WTC11 (cell line): Measurements from ENCODE around the gene GBP7. TPM values are rescaled to one million over a fixed set of nuclear protein-coding genes. Genes with fewer than 3 reads are reported as not detected.

Source experiments
- ATAC-seq: fragments of 200-7000 bp; cut with Tn5 transposase; 2 replicates; pipeline ENCODE4 v1.10.0; 2021; ENCODE audit warnings: mild to moderate bottlenecking, moderate library complexity
- CTCF ChIA-PET: fragments of 300-600 bp; sonication (Branson Sonifier 250); formaldehyde crosslinking; loops from one replicate; lab custom pipeline; 2021; ENCODE audit warnings: antibody characterized with exemption; lab: Charles Lee
- POLR2A ChIA-PET: fragments of 350-600 bp; sonication (Branson Sonifier 250); formaldehyde crosslinking; loops from one replicate; lab custom pipeline; 2021; ENCODE audit warnings: antibody characterized with exemption; lab: Charles Lee
- DNase-seq: peaks from one replicate; pipeline ENCODE4 v3.0.0; 2021; ENCODE audit warnings: low spot score
- H3K27ac Mint-ChIP-seq: 2 replicates; pipeline ENCODE4 v1.8.0; 2021; ENCODE audit warnings: mixed read lengths
- H3K27me3 Mint-ChIP-seq: 2 replicates; pipeline ENCODE4 v1.8.0; 2021; ENCODE audit warnings: low read depth, mild to moderate bottlenecking, moderate library complexity, mixed read lengths
- H3K36me3 Mint-ChIP-seq: 2 replicates; pipeline ENCODE4 v1.8.0; 2021; ENCODE audit warnings: mixed read lengths
- H3K4me1 Mint-ChIP-seq: 2 replicates; pipeline ENCODE4 v1.8.0; 2022; ENCODE audit warnings: mixed read lengths
- H3K4me3 Mint-ChIP-seq: 2 replicates; pipeline ENCODE4 v1.8.0; 2021; ENCODE audit warnings: mild to moderate bottlenecking, moderate library complexity, mixed read lengths
- H3K9me3 Mint-ChIP-seq: 2 replicates; pipeline ENCODE4 v1.8.0; 2021; ENCODE audit warnings: mixed read lengths
- GRHL2 ChIP-seq: fragments of 250-450 bp; sonication (Bioruptor Pico); IDR thresholded peaks from 2 replicates; pipeline ENCODE4 v1.8.0; 2022; ENCODE audit warnings: mild to moderate bottlenecking, moderate library complexity; ENCODE audit not compliant: insufficient replicate concordance, severe bottlenecking
- JAZF1 ChIP-seq: fragments of 250-450 bp; sonication (Bioruptor Pico); IDR thresholded peaks from 2 replicates; pipeline ENCODE4 v1.9.0; 2021; ENCODE audit warnings: moderate library complexity, mild to moderate bottlenecking, inconsistent platforms
- MYBL2 ChIP-seq: sonication (generic); formaldehyde crosslinking; IDR thresholded peaks from 2 replicates; pipeline ENCODE4 v1.8.1; 2023; ENCODE audit warnings: mild to moderate bottlenecking, moderate library complexity, missing genetic modification reagents
- RELA ChIP-seq: sonication (generic); formaldehyde crosslinking; IDR thresholded peaks from 2 replicates; pipeline ENCODE4 v1.8.1; 2022; ENCODE audit warnings: missing genetic modification reagents, mild to moderate bottlenecking, borderline replicate concordance
- ZNF263 ChIP-seq: sonication (generic); formaldehyde crosslinking; IDR thresholded peaks from 2 replicates; pipeline ENCODE4 v1.8.1; 2022; ENCODE audit warnings: low read depth, mild to moderate bottlenecking, moderate library complexity, missing genetic modification reagents
- ZNF396 ChIP-seq: fragments of 250-450 bp; sonication (Bioruptor Pico); IDR thresholded peaks from 2 replicates; pipeline ENCODE4 v1.8.0; 2021; ENCODE audit warnings: mild to moderate bottlenecking, moderate library complexity, borderline replicate concordance
- ZNF671 ChIP-seq: fragments of 250-450 bp; sonication (Bioruptor Pico); IDR thresholded peaks from 2 replicates; pipeline ENCODE4 v1.8.0; 2021; ENCODE audit warnings: mild to moderate bottlenecking
- total RNA-seq: library from RNA; stranded (reverse); gene quantifications from 3 replicates; pipeline ENCODE4 v1.2.3, GENCODE V29; 2021
- TF ChIP-seq, protein P1 (sequence below): sonication (generic); formaldehyde crosslinking; IDR thresholded peaks from 2 replicates; pipeline ENCODE4 v1.8.0; 2023; ENCODE audit warnings: missing genetic modification reagents, mild to moderate bottlenecking, borderline replicate concordance
- TF ChIP-seq, protein P2 (sequence below): fragments of 250-450 bp; sonication (Bioruptor Pico); IDR thresholded peaks from 2 replicates; pipeline ENCODE4 v2.1.2; 2022; ENCODE audit warnings: mild to moderate bottlenecking, moderate library complexity
- TF ChIP-seq, protein P3 (sequence below): sonication (generic); formaldehyde crosslinking; IDR thresholded peaks from 2 replicates; pipeline ENCODE4 v1.8.0; 2023; ENCODE audit warnings: mild to moderate bottlenecking, missing genetic modification reagents
- TF ChIP-seq, protein P4 (sequence below): sonication (generic); formaldehyde crosslinking; IDR thresholded peaks from 2 replicates; pipeline ENCODE4 v1.8.1; 2023; ENCODE audit warnings: mild to moderate bottlenecking, missing genetic modification reagents
- TF ChIP-seq, protein P5 (sequence below): sonication (generic); formaldehyde crosslinking; IDR thresholded peaks from 2 replicates; pipeline ENCODE4 v1.8.1; 2022; ENCODE audit warnings: low read depth, missing genetic modification reagents, borderline replicate concordance
- TF ChIP-seq, protein P6 (sequence below): sonication (generic); formaldehyde crosslinking; IDR thresholded peaks from 2 replicates; pipeline ENCODE4 v1.8.1; 2023; ENCODE audit warnings: mild to moderate bottlenecking, missing genetic modification reagents, moderate library complexity
- TF ChIP-seq, protein P7 (sequence below): sonication (generic); formaldehyde crosslinking; IDR thresholded peaks from 2 replicates; pipeline ENCODE4 v1.8.0; 2023; ENCODE audit warnings: missing genetic modification reagents

The GBP7 gene
- total RNA-seq, 1 experiment from 2014 or later, result not detected

DNA sequence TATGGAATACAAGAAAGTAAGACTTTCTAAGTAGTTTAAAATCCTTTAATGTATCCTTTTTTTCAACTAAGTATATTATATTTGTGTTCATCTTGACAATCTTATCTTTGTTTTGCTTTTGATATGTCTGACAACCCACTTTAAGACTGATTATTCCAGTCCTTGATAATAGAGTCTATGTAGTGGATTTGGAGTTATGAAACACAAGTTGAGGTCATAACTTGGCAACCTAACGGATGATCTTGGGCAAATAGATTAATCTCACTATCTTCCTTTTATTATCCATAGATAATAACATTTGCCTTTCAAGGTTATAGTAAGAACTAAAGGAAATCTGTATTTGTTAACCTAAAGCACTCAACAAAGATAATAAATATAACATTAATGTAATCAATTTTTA, 45.1 kb downstream of the GBP7 start:
- TF ChIP-seq, protein P1, sequence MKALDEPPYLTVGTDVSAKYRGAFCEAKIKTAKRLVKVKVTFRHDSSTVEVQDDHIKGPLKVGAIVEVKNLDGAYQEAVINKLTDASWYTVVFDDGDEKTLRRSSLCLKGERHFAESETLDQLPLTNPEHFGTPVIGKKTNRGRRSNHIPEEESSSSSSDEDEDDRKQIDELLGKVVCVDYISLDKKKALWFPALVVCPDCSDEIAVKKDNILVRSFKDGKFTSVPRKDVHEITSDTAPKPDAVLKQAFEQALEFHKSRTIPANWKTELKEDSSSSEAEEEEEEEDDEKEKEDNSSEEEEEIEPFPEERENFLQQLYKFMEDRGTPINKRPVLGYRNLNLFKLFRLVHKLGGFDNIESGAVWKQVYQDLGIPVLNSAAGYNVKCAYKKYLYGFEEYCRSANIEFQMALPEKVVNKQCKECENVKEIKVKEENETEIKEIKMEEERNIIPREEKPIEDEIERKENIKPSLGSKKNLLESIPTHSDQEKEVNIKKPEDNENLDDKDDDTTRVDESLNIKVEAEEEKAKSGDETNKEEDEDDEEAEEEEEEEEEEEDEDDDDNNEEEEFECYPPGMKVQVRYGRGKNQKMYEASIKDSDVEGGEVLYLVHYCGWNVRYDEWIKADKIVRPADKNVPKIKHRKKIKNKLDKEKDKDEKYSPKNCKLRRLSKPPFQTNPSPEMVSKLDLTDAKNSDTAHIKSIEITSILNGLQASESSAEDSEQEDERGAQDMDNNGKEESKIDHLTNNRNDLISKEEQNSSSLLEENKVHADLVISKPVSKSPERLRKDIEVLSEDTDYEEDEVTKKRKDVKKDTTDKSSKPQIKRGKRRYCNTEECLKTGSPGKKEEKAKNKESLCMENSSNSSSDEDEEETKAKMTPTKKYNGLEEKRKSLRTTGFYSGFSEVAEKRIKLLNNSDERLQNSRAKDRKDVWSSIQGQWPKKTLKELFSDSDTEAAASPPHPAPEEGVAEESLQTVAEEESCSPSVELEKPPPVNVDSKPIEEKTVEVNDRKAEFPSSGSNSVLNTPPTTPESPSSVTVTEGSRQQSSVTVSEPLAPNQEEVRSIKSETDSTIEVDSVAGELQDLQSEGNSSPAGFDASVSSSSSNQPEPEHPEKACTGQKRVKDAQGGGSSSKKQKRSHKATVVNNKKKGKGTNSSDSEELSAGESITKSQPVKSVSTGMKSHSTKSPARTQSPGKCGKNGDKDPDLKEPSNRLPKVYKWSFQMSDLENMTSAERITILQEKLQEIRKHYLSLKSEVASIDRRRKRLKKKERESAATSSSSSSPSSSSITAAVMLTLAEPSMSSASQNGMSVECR (CRISPR knock-in tag), result no peak
- TF ChIP-seq JAZF1 (CRISPR knock-in tag), result no peak
- no peak for TF ChIP-seq ZNF263 (CRISPR knock-in tag)
- TF ChIP-seq, protein P2, sequence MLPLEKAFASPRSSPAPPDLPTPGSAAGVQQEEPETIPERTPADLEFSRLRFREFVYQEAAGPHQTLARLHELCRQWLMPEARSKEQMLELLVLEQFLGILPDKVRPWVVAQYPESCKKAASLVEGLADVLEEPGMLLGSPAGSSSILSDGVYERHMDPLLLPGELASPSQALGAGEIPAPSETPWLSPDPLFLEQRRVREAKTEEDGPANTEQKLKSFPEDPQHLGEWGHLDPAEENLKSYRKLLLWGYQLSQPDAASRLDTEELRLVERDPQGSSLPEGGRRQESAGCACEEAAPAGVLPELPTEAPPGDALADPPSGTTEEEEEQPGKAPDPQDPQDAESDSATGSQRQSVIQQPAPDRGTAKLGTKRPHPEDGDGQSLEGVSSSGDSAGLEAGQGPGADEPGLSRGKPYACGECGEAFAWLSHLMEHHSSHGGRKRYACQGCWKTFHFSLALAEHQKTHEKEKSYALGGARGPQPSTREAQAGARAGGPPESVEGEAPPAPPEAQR, result no peak
- no peak for TF ChIP-seq RELA (CRISPR knock-in tag)
- TF ChIP-seq, protein P3, sequence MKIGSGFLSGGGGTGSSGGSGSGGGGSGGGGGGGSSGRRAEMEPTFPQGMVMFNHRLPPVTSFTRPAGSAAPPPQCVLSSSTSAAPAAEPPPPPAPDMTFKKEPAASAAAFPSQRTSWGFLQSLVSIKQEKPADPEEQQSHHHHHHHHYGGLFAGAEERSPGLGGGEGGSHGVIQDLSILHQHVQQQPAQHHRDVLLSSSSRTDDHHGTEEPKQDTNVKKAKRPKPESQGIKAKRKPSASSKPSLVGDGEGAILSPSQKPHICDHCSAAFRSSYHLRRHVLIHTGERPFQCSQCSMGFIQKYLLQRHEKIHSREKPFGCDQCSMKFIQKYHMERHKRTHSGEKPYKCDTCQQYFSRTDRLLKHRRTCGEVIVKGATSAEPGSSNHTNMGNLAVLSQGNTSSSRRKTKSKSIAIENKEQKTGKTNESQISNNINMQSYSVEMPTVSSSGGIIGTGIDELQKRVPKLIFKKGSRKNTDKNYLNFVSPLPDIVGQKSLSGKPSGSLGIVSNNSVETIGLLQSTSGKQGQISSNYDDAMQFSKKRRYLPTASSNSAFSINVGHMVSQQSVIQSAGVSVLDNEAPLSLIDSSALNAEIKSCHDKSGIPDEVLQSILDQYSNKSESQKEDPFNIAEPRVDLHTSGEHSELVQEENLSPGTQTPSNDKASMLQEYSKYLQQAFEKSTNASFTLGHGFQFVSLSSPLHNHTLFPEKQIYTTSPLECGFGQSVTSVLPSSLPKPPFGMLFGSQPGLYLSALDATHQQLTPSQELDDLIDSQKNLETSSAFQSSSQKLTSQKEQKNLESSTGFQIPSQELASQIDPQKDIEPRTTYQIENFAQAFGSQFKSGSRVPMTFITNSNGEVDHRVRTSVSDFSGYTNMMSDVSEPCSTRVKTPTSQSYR, result no peak
- TF ChIP-seq ZNF396, result no peak
- no peak for TF ChIP-seq ZNF671 (CRISPR knock-in tag)
- TF ChIP-seq, protein P4, sequence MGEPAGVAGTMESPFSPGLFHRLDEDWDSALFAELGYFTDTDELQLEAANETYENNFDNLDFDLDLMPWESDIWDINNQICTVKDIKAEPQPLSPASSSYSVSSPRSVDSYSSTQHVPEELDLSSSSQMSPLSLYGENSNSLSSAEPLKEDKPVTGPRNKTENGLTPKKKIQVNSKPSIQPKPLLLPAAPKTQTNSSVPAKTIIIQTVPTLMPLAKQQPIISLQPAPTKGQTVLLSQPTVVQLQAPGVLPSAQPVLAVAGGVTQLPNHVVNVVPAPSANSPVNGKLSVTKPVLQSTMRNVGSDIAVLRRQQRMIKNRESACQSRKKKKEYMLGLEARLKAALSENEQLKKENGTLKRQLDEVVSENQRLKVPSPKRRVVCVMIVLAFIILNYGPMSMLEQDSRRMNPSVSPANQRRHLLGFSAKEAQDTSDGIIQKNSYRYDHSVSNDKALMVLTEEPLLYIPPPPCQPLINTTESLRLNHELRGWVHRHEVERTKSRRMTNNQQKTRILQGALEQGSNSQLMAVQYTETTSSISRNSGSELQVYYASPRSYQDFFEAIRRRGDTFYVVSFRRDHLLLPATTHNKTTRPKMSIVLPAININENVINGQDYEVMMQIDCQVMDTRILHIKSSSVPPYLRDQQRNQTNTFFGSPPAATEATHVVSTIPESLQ (CRISPR knock-in tag), result no peak
- TF ChIP-seq, protein P5, sequence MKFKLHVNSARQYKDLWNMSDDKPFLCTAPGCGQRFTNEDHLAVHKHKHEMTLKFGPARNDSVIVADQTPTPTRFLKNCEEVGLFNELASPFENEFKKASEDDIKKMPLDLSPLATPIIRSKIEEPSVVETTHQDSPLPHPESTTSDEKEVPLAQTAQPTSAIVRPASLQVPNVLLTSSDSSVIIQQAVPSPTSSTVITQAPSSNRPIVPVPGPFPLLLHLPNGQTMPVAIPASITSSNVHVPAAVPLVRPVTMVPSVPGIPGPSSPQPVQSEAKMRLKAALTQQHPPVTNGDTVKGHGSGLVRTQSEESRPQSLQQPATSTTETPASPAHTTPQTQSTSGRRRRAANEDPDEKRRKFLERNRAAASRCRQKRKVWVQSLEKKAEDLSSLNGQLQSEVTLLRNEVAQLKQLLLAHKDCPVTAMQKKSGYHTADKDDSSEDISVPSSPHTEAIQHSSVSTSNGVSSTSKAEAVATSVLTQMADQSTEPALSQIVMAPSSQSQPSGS (CRISPR knock-in tag), result no peak
- TF ChIP-seq MYBL2 (CRISPR knock-in tag), result no peak
- CTCF ChIA-PET, result no interaction called here

DNA sequence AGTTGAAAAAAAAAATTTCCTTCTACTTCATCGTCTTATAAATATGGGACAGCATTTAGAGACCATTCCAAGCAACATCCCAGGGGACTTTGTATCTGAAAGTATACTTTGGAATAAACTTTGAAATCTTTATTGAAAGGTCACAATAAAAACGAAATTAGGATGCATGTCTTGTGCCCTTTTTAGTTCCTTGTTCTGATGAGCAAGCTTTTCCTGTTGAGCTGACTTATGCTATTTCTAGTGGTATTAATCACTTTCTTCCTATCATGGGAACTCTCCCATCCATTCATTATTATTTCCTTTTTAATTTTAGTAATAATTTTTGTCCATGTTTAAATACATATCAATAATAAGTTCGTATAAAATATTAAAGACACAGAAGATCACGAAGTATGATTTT, 45.9 kb downstream of the GBP7 start:
- Mint-ChIP-seq H3K9me3 (0 out of 2 replicates have a peak, but pooled peaks cover 5% of the 10 kb centered on the region), H3K4me1 (no peaks in the 10 kb centered on the region), H3K4me3 (no peak overlapping the region), H3K36me3 (no peaks in the 10 kb centered on the region), H3K27ac (no peak overlapping the region), H3K27me3 (no peaks in the 10 kb centered on the region)
- ATAC-seq, result no peak
- ChIA-PET POLR2A (no interaction called here), CTCF (no interaction called here)
- no peak for DNase-seq
- TF ChIP-seq, protein P6, sequence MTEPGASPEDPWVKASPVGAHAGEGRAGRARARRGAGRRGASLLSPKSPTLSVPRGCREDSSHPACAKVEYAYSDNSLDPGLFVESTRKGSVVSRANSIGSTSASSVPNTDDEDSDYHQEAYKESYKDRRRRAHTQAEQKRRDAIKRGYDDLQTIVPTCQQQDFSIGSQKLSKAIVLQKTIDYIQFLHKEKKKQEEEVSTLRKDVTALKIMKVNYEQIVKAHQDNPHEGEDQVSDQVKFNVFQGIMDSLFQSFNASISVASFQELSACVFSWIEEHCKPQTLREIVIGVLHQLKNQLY (CRISPR knock-in tag), result no peak
- TF ChIP-seq GRHL2 (CRISPR knock-in tag) (no peak), ZNF396 (no peak)
- TF ChIP-seq, protein P3, result no peak
- TF ChIP-seq, protein P7, sequence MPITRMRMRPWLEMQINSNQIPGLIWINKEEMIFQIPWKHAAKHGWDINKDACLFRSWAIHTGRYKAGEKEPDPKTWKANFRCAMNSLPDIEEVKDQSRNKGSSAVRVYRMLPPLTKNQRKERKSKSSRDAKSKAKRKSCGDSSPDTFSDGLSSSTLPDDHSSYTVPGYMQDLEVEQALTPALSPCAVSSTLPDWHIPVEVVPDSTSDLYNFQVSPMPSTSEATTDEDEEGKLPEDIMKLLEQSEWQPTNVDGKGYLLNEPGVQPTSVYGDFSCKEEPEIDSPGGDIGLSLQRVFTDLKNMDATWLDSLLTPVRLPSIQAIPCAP, result no peak

More for the DNA sequence above, 45.1 kb downstream of the GBP7 start:
- no peaks in the 10 kb centered on the region for H3K4me1 Mint-ChIP-seq
- H3K9me3 Mint-ChIP-seq, result 0 out of 2 replicates have a peak, but pooled peaks cover 5% of the 10 kb centered on the region
- DNase-seq (no peak), ATAC-seq (no peak)
- no peak overlapping the region for H3K27ac Mint-ChIP-seq
- no peaks in the 10 kb centered on the region for H3K27me3 Mint-ChIP-seq
- no peaks in the 10 kb centered on the region for H3K36me3 Mint-ChIP-seq
- POLR2A ChIA-PET, result no interaction called here
- no peak overlapping the region for H3K4me3 Mint-ChIP-seq
